NCI-H82 (cell line): Measurements from ENCODE around the gene FIZ1.
A peak's percentile ranks its signal among the peaks of the same experiment; 100 is the strongest.
"Not testable (repeated sequence)": the region's sequence is repeated elsewhere in the genome, so short reads cannot be mapped to it uniquely, and the experiment has no call there.

Experiments used
- DNase-seq: peaks from one replicate; lab custom pipeline; 2025; lab: John Stamatoyannopoulos, UW

FIZ1 gene

GRCh38 chr19:55569477-55569876, 29.8 kb downstream of the FIZ1 start:
- not testable (repeated sequence) for DNase-seq

- DNase-seq: no peak
These were observed 31.5 kb downstream of the FIZ1 start for GRCh38 chr19:55567708-55568328.

- no peak for DNase-seq
These were observed 32.5 kb downstream of the FIZ1 start for GRCh38 chr19:55566823-55567222.

DNA sequence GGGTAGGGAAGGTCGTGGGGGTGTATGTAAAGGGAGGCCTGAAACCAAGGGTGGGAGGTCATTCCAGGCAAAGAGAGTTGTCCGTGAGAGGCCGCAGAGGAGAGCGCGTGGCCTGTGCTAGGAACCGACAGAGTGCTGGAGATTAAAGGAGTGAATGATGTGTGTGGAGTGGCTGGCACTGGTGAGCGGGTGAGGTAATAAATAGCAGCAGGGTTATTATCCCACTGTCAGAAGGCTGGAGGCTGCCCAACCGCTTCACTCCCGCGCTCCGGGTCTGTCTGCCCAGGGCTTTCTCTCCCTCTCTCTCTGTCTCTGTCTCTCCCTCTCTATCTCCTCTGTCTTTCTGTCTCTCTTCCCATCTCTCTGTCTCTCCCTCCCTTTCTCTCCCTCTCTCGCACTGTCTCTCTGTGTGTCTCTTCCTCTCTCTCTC, 36.0 kb downstream of the FIZ1 start:
- DNase-seq: peak; percentile 63

GRCh38 chr19:55559684-55560083, 39.6 kb downstream of the FIZ1 start:
- DNase-seq: no peak

DNA sequence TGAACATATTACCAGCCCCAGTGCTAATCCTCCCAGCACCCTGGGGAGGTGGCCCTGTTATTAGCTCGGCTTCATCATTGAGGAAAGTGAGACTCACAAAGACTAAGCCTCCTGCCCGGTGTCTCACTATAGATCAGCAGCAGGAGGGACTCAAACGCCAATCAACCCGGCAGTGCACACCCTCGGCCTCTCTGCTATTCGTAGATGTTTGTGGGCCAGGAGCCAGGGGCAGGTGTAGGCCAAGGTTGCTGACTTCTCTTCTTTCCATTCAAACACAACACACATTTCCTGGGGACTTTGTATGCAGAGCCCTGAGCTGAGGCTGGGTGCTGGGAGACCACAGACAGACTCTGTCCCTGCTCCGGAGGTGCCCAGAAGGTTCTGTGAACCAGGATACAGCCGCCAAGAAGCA, 44.6 kb downstream of the FIZ1 start:
- peak; percentile 71 for DNase-seq

- peak; percentile 56 for DNase-seq
These were observed 45.0 kb downstream of the FIZ1 start for GRCh38 chr19:55554302-55554701.

- no peak for DNase-seq
These were observed 45.8 kb downstream of the FIZ1 start for GRCh38 chr19:55553217-55554182.

- DNase-seq: no peak
These were observed 46.7 kb downstream of the FIZ1 start for GRCh38 chr19:55552620-55553019.

DNA sequence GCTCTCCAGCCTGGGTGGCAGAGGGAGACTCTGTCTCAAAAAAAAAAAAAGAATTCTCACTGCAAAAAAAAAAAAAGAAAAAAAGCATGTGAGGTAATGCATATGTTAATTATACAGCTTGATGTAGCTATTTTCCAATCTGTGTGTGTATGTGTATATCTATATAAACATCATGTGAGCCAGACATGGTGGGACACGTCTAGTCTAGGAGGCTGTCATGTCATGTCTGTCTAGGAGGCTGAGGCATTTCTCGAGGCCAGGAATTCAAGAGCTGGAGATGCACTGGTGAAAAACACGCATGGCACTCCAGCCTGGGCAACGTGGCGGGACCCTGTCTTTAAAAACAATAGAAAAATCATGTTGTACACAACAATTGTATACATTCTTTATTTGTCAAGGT, 47.1 kb downstream of the FIZ1 start:
- DNase-seq: no peak

- DNase-seq: no peak
These were observed 49.0 kb downstream of the FIZ1 start for GRCh38 chr19:55550321-55550650.

DNA sequence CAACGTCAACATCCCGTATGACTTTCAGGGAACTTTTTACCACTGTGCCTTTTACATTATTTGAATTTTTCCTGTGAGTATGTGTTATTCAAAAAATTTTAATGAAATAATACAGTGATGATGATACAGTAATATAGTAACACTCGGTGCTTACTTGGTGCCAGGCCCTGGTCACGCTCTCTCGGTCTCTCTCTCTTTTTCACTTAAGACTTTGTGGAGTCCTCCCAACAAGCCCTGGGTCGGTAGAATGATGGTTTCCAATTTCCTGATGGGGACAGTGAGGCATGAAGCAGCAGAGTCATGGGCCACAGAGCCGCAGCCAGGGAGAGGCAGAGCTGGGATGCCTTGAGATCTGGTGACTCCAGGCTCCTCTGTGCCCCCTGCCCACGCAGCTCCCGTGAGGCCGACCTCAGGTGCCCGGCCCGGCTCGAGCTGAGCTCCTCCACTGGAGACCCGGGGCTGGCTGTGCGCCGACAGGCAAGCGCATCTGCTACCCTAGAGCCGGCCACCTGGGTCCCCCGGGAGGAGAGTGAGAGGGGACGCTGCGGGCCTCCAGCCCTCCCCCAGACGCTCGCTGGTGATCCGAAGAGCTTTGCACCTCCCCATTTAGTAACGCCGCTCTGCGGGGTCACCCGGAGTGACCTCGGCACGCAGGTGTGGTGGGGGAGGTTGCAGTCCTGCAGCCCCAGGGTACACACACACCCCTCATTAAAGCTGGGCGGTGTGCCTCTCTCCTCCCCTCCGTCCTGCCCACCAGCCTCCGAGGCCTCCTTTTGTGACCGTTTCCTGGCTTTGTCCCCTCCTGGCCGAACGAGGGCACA, 49.6 kb downstream of the FIZ1 start:
- peak; percentile 68 for DNase-seq

- DNase-seq: no peak
These were observed 52.3 kb downstream of the FIZ1 start for GRCh38 chr19:55546822-55547614.

DNA sequence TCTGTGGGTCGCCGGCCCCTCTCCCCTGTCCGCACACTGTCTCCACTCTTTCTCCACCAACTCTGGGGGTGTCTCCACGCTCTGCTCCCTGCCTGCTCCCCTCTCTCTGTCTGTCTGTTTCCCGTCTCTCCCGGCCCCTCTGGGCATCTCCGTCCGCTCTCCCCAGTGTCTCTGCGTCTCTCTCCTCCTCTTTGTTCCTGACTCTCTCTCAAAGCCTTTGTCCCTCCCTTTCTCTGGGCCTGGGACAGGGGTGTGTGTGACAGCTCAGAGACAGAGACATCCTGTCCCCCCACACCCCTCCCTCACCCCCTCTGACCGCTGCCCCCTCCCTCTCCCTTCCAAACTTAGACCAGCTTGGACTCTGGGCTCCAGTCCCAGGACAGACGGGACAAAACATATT, 53.3 kb downstream of the FIZ1 start:
- DNase-seq: no peak

- DNase-seq: no peak
These were observed 53.9 kb downstream of the FIZ1 start, which contains the start of gene SBK3 for GRCh38 chr19:55545443-55545842. SBK3 (minus strand) TSS chr19:55545543; CDS start chr19:55545543, 0 bp downstream.

DNA sequence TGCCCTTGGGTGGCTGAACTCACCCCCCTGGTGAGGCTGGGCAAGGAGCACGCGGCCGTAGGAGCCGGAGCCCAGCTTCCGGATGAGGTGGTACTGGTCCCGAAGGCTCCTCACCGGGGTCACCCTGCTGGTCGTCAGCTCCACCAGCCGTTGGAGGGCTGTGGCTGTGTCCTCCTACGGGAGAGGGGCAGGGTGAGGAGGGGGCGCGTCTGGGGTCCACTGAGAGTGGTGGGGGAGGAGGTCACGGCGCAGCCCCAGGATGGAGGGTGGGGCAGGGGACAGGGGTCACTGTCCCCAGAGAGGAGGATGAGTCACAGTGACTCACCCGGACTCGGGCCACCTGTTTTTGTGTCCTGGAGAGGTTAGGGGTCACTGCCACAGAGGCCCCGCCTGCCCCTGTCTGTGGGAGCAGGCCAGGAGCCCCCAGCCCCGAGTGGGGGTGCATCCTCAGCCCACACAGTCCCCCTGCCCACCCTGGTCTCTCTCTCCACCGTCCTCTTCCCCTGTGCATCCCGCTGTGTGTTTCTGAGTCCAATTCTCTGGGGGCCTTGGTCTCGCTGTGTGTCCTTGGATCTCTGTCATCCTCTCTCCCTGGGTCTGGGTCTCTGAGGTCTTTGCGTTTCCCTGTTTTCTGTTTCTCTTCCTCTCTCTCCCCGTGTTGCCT, 54.4 kb downstream of the FIZ1 start:
- no peak for DNase-seq

DNA sequence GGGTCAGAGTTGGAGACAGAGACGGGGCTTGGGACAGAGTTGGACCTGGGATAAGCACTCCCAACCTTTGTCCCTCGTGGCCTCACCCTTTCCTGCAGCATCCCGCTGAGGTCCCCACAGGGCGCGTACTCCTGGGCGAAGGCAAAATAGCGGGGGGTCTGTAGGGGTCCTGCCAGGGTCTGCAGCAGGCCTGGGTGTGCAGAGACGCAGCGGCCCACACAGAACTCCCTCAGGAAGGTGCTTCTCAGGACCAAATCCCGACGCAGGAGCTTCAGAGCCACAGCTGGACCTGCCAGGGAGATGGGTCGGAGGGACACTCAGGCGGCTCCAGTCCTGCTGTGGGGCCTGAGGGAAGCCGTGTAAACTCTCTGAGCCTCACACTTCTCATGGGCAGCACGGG, 55.3 kb downstream of the FIZ1 start:
- DNase-seq: no peak

DNA sequence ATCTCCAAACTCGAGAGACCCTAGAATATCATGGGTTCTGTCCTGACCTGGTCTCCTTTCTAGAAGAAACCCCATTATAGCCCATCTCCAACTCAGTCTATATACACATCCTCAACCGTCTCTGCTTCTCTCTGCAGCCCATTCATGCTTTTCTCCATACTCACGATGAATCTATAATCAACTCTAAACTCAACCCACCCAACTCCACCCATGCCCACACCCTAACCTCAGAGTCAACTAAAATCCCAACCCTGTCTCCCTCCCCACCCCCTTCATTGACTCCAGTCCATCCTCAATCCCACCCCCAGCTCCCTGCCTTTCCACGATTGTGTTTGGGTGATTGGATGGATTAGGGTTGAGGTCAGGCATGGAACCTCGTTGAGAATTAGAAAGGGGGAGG, 55.8 kb downstream of the FIZ1 start:
- no peak for DNase-seq

GRCh38 chr19:55542292-55542855, 56.9 kb downstream of the FIZ1 start:
- no peak for DNase-seq
